ENCODE measurements around the gene PPP1CA. TPM values are rescaled to one million over a fixed set of nuclear protein-coding genes. Genes with fewer than 3 reads are reported as not detected.
A peak's percentile ranks its signal among the peaks of the same experiment; 100 is the strongest.

PPP1CA gene
- polyA plus RNA-seq (ENCODE audit: insufficient read length in 4 of 4): 100 to 1,000 TPM; 150 to 187 (median 162) TPM

DNA sequence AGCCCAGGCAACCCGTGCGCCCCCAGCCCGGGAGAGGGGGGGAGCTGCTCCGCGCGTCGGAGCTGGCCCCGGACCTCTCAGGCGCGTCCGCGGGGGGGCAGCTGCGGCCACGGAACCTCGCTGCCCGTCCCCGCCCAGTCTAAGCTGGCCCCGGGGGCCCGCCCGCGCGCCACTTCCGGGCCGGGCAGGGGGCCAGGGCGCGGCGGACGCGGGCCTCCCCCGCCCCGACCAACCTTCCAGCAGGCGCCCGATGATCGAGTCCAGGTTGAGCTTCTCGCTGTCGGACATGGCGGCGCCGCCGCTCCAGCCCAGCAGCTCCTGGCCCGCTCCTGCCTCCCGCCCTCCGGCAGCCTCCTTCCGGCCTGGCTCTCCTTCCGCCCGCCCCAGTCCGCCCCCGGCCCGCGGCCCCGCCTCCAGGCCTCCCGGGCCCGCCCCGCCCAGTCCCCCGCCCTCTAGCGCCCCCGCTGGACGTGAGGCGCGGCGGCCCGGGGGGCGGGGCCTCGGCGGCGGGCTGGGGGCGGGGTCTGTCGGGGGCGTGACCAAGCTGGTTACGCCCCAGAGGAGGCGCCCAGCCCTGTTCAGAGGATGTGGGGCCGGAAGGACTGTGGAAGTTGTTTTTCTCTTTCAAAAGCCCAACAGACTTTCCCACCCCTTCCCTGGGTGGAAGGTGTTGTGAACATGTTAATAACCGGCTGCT, at the start of gene PPP1CA:
Gene PPP1CA (minus strand): TSS at position 364 of the 697 bp plus-strand sequence. CDS start 76 bp downstream, at position 288.
- DNase-seq (ENCODE audit: low read depth in 4 of 4, low spot score in 2 of 4): peak in 3 of 4 donors; percentile 71 to 77 (median 72)

DNA sequence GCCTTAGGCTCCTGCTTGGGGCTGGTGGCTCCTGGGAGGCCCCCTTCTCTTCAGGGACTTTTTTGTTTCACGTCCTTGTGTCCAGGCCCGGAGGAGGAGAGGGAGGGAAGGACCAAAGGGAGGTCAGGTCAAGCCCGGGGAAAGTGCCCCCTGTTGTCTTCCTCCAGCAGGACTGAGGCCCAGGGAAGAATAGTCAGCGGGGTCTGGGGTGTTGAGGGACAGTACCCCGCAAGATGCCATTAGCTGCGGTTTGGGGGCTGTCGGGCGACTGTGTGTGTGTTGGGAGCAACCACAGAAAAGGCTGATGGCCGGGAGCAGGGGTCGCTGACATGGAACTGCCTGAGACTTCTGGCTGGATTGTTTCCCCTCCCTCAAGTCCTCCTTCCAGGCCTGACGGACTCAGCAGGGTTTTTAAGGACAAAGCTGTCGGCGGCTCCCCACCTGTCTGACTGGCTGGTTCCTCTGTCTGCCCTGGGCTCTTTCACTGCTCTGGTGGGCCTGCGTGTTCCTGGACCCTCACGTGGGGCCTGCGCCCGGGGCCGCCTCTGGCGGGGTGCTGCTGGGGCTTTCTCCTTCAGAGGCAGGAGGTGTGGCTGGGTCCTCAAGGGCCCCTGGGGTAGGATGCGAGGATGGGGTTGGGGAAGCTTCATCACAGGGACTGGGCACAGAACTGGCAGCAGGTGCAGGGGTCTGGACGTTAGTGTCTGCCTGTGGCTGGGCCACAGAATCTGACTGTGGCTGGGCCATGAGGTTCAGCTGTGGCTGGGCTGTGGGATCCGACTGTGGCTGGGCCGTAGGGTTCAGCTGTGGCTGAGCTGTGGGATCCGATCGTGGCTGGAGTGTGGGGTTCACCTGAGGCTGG, 49.4 kb upstream of the PPP1CA start:
- no peak for DNase-seq (ENCODE audit: low read depth in 4 of 4, low spot score in 2 of 4)

DNA sequence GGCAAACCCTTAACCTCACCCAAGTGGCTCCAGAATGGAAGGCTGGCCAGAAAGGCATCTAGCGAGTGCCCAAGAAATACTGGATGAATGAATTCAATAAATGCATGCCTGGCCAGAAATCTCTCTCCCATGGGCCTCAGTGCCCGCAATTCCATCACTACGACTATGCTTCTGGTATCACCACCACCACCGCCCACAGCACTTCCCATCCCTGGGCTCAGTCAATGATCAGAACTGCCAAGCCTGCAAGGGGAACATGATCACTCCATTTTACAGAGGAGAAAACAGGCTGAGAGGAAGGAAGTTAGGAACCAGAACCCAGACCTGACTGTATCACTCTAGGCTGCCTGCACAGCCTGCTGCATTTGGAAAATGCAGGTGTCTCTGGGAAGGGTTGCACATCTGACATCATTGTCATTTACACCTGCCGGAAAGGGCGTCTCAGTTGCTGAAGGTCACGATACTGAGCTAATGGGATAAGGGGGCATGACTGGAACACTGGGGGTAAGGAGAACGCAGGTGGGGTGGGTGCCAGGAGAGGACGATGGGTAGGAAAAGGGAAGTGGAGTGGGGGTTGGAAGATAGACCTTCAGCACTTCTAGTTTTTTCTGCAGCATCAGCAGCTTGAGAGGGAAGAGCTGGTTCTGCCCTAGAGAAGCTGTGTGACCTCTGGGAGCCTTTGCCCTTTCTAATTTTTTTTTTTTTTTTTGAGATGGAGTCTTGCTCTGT, 47.6 kb upstream of the PPP1CA start:
- no peak for DNase-seq (ENCODE audit: low read depth in 4 of 4, low spot score in 2 of 4)

DNA sequence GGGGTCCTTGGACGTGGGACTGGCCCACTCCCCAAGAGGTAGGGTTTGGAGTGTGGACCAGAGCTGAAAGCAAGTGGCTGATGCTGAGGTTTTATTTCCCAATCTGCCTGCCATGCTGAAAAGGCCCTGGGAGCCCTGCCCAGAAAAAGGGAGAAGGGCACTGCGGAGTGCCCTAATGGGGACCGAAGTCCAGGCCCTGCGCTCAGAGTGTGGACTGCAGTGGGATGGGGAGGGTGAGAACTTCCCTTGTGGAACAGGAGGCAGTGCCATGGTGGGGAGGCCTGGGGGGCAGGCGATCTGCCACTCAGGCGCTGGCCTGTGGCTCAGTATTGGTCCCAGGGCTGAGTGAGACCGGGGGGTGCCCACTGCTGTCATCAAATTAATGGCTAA, 46.6 kb upstream of the PPP1CA start:
- DNase-seq (ENCODE audit: low read depth in 4 of 4, low spot score in 2 of 4): no peak

DNA sequence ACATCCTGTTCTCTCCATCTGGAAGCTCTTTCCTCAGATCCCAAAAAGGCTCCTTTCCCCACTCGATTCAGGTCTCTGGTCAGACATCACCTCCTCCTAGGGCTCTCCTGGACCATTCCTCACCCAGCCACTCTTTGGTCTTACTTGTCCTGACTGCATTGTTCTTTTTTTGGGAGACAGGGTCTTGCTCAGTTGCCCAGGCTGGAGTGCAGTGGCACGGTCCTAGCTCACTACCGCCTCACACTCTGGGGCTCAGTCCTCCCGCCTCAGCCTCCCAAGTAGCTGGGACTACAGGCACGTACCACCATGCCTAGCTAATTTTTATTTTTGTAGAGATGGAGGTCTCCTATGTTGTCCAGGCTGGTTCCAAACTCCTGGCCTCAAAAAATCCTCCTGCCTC, 43.9 kb upstream of the PPP1CA start:
- no peak for DNase-seq (ENCODE audit: low read depth in 4 of 4, low spot score in 2 of 4)

DNA sequence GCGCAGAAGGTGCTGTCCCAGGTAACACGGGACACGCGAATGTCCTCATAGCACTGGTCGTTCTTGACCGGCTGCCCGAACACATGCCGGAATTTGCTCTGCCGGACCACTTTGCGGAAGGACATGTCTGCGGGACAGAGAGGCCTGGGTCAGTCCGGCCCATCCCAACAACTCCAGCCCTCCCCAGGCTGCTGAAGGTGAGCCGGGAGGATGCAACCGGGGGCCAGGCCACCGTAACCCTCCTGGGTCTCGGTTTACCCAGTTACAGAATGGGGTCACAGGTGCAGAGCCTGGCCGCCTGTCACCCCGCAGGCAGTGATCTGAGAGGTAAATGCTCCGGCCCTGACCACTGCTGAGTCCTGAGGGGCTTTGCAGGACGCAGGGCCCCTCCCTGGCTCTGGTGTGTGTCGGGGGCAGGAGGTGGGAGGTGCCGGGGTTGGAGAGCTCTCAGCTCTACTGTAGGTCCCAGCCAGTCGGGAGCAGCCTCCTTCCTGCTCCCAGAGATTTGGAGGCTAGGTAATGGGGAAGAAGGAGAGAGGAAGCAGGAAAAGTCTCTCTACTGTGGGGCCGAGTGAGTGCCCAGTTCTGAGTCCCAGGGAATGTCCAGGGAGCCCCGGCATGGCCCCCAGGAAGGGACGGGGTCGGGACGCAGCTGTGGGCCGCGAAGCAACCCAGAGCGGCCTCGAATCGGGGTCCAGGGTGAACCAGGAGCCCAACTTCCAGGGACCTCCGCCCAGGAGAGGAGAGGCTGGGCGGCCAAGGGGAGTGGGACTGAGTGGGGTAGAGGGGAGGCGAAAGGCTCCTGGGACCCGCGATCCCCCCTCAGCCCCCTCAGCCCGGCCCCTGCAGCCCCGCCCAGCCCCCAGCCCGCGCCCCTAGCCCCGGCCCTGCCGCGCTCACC, 41.1 kb upstream of the PPP1CA start:
- no peak for DNase-seq (ENCODE audit: low read depth in 4 of 4, low spot score in 2 of 4)

DNA sequence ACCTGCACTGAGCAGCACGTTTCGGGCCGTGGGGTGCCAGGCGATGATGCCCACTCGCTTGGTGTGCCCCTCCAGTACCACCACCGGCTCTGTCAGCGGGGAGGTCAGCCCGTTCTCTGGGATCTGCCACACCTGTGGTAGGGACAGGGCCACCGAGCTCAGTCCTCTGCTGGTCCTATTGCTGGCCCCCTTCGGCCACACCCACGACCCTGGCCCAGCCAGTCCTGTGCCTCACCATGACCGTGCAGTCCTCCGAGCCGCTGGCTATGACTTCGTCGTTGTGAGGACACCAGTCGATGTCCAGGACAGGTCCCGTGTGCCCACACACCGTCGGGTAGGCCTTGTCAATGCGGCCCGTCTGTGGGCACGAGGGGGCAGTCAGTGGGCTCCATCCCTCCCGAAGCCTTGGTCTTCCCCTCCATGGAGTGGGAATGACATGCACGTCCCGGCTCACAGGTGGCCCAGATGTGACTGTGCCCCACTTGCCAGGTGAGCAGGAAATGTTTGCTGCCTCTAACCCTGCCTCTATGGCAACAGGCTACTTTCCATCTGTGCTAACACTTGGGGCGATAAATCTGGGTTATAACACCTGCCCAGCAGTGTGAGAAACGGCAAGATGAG, 40.2 kb upstream of the PPP1CA start:
- DNase-seq (ENCODE audit: low read depth in 4 of 4, low spot score in 2 of 4): no peak

DNA sequence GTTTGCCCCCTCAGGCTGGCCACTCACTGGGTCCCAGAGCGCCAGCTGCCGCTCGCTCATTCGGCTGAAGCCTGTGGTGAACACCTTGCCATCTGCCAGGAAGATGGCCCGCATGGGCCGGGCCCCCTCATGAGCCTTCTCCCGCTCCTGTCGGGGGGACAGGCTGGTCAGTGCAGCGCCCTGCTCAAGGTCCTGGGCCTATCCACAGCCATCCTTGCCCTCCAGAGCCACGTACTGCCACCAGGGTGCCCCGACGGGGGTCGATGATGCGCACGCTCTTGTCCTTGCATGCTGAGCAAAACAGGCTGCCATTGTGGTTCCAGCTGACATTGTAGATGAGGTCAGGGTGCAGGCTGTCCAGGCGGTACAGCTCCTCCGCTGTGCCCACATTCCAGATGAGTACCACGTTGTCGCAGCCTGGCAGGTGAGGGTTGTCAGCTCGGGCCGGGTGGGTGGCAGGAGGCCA, 39.5 kb upstream of the PPP1CA start:
- no peak for DNase-seq (ENCODE audit: low read depth in 4 of 4, low spot score in 2 of 4)

DNA sequence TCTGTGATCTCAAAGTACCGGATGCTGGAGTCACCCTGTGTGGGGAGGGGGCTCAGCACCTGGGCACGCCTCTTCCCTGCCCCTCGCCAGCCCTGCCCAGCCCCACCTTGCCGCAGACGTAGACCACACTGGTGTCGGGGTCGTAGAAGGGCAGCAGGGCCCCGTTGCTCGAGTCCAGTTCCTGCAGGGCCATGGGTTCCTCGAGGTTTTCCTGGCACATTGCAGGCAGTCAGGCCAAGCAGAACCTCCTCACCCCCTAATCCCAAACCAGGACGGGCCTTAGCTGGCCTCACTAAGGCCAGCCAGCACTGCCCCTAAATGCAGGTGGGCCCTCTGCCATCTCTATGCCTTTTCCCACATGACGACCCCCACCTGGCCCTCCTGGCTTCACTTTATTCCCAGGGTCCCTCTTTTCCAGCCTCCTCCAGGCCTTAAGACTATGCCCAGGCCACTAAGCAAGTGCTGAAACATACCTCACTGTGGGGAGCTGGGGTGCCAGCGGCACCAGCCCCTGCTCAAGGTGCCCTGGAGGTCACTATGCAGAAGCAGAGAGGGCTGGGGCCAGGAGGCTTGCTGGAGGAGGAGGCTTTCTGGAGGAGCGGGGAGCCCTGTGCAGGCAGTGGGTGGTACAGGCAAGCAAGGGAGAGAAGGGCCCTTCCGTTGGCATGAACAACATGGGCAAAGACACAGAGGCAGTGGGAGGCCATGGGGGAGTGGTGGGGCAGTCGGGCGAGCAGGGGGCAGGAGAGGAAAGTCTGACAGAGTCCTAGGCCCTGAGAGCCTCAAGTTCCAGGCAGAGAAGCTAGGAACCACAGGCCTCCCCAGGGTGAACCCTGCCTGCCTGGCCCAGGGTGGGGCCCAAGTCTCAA, 38.8 kb upstream of the PPP1CA start:
- no peak for DNase-seq (ENCODE audit: low read depth in 4 of 4, low spot score in 2 of 4)

DNA sequence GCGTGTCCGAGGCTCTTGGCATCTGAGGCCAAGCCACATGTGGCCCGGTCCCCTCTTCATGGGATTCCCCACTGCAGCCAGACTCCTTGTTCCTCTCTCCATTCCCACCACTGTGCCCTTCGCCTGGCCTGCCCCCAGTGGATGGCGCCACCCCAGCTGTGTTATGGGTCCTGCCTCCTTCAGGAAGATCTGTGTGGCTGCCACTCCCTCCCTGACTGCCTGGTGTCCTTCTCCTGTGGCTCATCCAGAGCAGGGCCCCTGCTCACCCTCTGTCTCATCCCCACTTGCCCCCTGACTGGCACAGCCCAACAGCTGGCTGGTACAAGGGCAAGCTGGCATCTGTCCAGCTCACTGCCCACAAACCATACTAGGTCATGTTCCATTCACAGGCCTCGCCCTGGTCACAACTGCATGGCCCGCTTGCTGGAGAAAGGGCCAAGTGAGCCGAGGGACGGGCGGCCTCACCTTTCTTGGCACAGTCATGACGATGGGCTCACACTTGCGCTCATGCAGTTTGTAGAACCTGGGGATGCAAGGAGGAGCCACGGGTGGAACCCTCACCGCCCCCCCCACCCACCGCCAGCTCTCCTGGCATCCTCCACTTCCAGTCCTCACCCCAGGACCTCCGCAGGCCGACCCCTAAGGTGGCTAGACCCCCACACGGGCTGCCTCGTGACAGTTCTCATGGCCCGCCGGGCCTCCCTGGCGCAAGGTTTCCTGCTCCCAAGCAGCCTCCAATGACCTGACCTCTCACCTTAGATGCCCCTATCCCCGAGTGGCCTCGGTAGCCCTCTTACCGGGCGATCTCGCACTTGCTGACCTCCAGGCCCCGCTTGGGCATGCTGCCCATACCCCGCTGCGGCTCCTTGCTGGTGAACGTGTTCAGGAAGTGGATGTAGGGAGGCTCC, 37.9 kb upstream of the PPP1CA start:
- no peak for DNase-seq (ENCODE audit: low read depth in 4 of 4, low spot score in 2 of 4)

DNA sequence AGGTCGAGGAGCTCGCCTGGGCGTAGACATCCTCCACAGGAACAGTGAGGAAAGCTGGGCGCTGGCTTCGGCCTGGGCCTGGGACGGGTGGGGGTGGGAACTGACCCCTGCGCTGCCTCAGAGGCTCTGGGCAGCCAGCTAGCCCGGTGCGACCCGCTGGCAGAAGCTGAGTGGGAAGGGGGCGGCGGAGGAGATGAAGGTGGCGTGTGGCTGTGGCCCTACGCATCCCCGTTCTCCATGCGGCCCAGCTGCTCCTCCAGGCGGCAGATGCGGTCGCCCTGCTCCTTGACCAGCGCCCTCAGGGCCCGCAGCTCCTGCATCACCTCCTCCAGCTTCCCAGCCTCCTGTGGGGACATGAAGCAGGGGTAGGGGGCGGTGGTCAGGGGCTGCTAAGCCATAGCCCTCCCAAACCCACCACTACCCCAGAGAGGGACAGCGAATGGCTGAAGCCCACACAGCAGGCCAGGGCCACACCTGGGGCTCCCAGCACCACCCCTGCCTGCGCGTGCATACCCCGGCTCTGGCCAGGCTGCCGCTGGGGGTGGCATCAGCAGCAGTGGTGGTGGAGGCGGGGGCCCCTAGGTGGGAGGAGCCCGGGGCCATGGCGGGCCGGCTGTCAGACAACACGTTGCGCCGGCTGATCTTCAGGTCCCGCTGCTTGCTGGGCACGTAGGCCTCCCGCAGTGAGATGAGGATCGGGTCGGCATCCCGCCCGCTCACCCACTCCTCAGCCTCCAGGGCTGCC, 36.7 kb upstream of the PPP1CA start:
- DNase-seq (ENCODE audit: low read depth in 4 of 4, low spot score in 2 of 4): no peak

DNA sequence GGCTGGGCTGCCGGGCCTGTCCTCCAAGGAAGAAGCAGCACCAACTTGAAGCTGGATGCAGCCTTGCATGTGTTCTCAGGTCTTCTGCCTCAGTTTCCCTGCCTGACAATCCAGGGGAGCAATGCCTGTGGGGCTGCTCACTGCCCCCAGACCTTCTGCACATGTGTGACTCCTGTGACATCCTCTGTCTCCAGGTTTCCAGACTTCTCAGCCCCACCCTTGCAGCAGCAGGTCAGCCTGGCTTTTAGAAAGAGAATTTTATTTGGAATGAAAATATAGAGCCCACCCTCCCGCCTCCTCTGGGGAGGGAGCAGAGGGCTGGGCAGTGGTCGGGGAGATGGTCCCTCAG, 36.1 kb upstream of the PPP1CA start:
- no peak for DNase-seq (ENCODE audit: low read depth in 4 of 4, low spot score in 2 of 4)

DNA sequence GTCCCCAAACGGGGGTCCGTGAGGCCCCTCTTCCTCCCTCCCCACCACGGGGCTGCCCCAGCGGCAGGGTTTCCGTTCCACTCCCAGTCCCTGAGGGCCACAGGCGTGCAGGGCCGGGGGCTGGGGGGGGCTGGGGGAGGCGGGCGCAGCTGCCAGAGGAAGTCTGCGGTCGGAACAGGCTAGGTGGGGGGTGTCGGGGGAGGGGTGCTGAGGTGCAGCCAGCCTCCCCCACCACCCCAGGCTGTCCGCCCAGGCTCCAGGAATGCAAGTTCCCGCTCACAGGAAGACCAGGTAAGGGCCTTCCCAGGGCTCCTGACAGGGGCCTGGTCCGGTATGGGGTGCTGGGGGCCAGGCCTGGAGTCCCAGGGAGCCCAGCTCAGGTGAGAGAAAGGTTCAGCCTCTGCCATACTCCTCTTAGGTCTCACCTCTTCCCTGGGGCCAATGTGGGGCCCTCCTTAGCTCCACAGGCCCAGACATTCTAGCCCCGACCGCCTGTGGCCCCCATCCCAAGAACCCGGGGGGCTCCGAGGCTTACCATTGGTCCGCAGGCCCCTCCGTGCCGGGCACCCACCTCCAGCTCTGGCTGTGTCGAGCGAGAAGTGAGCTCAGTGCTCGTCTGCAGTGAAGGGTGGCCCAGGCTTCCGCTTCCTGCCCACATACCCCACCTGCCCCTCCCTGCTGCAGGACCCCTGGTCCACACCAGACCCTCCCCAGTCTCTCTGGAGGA, 35.6 kb upstream of the PPP1CA start, which contains the start of gene PTPRCAP:
Gene PTPRCAP (minus strand): TSS at position 601 of the 727 bp plus-strand sequence. CDS start 63 bp downstream, at position 538.
- no peak for DNase-seq (ENCODE audit: low read depth in 4 of 4, low spot score in 2 of 4)

DNA sequence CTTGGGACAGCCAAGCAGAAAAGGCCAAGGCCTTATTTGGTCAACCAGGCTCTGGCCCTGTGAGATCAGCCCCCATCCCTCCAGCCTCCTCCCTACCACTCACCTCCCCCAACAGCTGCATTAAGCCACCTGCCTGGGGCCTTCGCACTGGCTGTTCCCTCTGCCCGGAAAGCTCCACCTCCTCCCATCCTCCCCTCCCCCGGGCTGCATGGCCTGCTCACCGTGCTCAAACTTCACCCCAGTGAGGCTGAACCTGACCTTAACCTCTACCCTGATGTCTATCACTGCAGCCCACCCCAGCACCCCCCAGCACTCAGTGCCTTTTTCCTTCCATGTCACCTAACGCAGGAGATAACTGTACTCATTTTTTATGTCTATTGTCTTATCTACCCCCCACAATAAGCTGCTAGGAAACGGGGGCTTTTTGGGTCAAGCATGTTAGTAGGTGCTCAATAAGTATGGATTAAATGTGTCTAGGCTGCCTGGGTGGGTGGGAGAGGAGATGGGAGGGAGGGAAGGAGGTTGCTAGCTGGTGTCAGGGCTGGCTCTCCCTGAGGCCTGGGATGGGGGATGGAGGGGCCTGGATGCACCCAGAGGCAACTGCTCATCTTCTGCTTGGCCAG, 34.9 kb upstream of the PPP1CA start:
- DNase-seq (ENCODE audit: low read depth in 4 of 4, low spot score in 2 of 4): no peak

DNA sequence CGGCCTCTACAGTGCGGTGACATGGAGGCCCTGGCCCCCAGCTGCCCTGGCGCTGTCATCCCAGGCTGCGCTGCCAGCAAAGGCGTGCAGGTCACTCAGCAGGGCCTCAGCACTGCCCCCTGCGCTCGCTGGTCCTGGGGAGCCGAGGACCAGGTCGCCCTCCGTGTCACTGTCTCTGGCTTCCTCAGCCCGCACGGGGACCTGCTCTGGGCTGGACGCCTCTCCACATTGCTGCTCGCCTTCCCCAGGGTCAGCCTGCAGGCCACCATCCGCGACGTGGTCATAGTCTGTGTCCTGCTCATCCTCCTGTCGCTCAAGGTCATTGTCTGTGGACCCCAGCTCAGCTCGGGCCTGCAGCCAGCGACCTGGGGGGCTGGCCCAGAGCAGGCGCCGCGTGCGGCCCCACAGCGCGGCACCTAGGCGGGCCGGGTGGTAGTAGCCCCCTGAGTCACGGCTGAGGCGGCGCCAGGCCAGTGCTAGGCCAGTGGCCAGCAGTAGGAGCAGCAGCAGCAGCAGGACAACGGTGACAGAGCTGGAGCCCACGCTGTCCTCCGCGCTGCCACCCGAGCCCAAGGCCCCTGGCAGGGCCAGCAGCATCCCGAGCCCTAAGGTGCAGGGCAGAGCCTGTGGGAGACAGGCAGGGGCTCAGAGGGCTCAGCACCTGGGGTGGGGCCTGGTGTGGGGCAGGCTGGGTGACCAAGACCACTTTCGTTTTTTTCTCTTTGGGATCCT, 34.2 kb upstream of the PPP1CA start:
- DNase-seq (ENCODE audit: low read depth in 4 of 4, low spot score in 2 of 4): no peak

All from left renal cortex interstitium (tissue), 4 donors.